MM.1S (cell line): ENCODE results near the gene RAMP3.

Source experiments
- DNase-seq: peaks from one replicate; pipeline ENCODE4 v3.0.0-alpha.2; 2015
- H2AFZ ChIP-seq: fragments of 300-600 bp; sonication (generic); 2 replicates; pipeline ENCODE4 v1.6.0; 2016; ENCODE audit warnings: antibody characterized with exemption, low read length
- H3F3A ChIP-seq: fragments of 300-600 bp; sonication (generic); 2 replicates; pipeline ENCODE4 v1.6.1; 2016; ENCODE audit warnings: mild to moderate bottlenecking, antibody characterized with exemption, low read length, moderate library complexity, mixed read lengths; ENCODE audit not compliant: insufficient read depth
- H3K27ac ChIP-seq: fragments of 300-600 bp; sonication (generic); 2 replicates; pipeline ENCODE4 v1.5.1; 2016; ENCODE audit warnings: mild to moderate bottlenecking, low read length
- H3K27me3 ChIP-seq: fragments of 300-600 bp; sonication (generic); replicated peaks from 2 replicates; pipeline ENCODE4 v1.6.0; 2016; ENCODE audit warnings: low read length; ENCODE audit not compliant: insufficient read depth
- H3K36me3 ChIP-seq: fragments of 300-600 bp; sonication (generic); replicated peaks from 2 replicates; pipeline ENCODE4 v1.6.1; 2016; ENCODE audit warnings: mild to moderate bottlenecking, low read length, mixed read lengths; ENCODE audit not compliant: insufficient read depth
- H3K4me1 ChIP-seq: fragments of 300-600 bp; sonication (generic); 2 replicates; pipeline ENCODE4 v1.6.1; 2016; ENCODE audit warnings: low read length, mixed read lengths
- H3K4me2 ChIP-seq: fragments of 300-600 bp; sonication (generic); 2 replicates; pipeline ENCODE4 v1.6.0; 2016; ENCODE audit warnings: low read depth, low read length
- H3K4me3 ChIP-seq: fragments of 300-600 bp; sonication (generic); 2 replicates; pipeline ENCODE4 v1.5.1; 2016; ENCODE audit warnings: low read length, mixed read lengths
- H3K79me2 ChIP-seq: fragments of 300-600 bp; sonication (generic); 2 replicates; pipeline ENCODE4 v1.6.1; 2016; ENCODE audit warnings: mixed run types, low read length, mixed read lengths
- H3K9ac ChIP-seq: fragments of 300-600 bp; sonication (generic); 2 replicates; pipeline ENCODE4 v1.6.1; 2016; ENCODE audit warnings: low read length, mixed read lengths
- H3K9me2 ChIP-seq: fragments of 300-600 bp; sonication (generic); replicated peaks from 2 replicates; pipeline ENCODE4 v1.6.1; 2016; ENCODE audit warnings: mild to moderate bottlenecking, low read length, mixed read lengths; ENCODE audit not compliant: insufficient read depth
- H3K9me3 ChIP-seq: fragments of 300-600 bp; sonication (generic); replicated peaks from 2 replicates; pipeline ENCODE4 v1.6.1; 2016; ENCODE audit warnings: mild to moderate bottlenecking, low read length, mixed read lengths; ENCODE audit not compliant: insufficient read depth
- H4K20me1 ChIP-seq: fragments of 300-600 bp; sonication (generic); 2 replicates; pipeline ENCODE4 v1.6.1; 2016; ENCODE audit warnings: mild to moderate bottlenecking, low read length, moderate library complexity, mixed read lengths; ENCODE audit not compliant: insufficient read depth
- EZH2 ChIP-seq: fragments of 300-600 bp; sonication (generic); optimal IDR thresholded peaks from 2 replicates; pipeline ENCODE3; 2017; ENCODE audit warnings: low read depth, mild to moderate bottlenecking, antibody characterized with exemption, low read length, mixed read lengths
- EZH2phosphoT487 ChIP-seq: fragments of 300-600 bp; sonication (generic); IDR thresholded peaks from 2 replicates; pipeline ENCODE4 v1.6.1; 2018; ENCODE audit warnings: antibody characterized with exemption, low read length
- TF ChIP-seq, protein P1 (sequence below): fragments of 300-600 bp; sonication (generic); IDR thresholded peaks from 2 replicates; pipeline ENCODE4 v1.5.1; 2016; ENCODE audit warnings: antibody characterized with exemption, low read length, mixed read lengths

RAMP3 gene

DNA sequence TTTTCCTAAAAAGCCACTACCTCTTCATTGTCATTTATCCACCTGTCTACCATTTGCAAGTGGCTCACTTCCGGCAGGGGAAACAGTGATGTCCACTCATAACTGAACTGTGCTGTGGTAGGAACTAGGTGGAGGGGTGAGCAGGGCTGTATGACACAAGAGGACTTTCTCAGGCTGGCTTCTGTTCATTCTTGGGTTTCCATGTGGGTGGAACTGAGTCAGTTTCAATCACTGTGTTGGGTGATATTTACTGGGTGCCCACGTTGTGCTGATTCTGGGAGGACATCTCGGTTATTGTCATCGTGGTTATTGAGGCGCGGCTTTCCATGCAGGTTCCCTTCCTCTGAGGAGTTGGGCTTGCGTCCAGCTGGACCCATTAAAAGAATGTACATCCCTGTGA, 38.8 kb downstream of the RAMP3 start:
- Histone ChIP-seq H3K9ac (no peak overlapping the region), H3K79me2 (no peaks in the 10 kb centered on the region), H3K9me2 (no peaks in the 10 kb centered on the region), H4K20me1 (no peaks in the 10 kb centered on the region), H3F3A (no peaks in the 10 kb centered on the region), H3K4me2 (no peak overlapping the region), H3K36me3 (no peaks in the 10 kb centered on the region), H3K27ac (no peak overlapping the region), H3K4me1 (no peaks in the 10 kb centered on the region), H3K27me3 (no peaks in the 10 kb centered on the region), H2AFZ (no peak overlapping the region), H3K9me3 (no peaks in the 10 kb centered on the region), H3K4me3 (no peak overlapping the region)
- no peak for DNase-seq
- TF ChIP-seq, protein P1, sequence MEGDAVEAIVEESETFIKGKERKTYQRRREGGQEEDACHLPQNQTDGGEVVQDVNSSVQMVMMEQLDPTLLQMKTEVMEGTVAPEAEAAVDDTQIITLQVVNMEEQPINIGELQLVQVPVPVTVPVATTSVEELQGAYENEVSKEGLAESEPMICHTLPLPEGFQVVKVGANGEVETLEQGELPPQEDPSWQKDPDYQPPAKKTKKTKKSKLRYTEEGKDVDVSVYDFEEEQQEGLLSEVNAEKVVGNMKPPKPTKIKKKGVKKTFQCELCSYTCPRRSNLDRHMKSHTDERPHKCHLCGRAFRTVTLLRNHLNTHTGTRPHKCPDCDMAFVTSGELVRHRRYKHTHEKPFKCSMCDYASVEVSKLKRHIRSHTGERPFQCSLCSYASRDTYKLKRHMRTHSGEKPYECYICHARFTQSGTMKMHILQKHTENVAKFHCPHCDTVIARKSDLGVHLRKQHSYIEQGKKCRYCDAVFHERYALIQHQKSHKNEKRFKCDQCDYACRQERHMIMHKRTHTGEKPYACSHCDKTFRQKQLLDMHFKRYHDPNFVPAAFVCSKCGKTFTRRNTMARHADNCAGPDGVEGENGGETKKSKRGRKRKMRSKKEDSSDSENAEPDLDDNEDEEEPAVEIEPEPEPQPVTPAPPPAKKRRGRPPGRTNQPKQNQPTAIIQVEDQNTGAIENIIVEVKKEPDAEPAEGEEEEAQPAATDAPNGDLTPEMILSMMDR, result no peak
- TF ChIP-seq EZH2 (no peak), EZH2phosphoT487 (no peak)

DNA sequence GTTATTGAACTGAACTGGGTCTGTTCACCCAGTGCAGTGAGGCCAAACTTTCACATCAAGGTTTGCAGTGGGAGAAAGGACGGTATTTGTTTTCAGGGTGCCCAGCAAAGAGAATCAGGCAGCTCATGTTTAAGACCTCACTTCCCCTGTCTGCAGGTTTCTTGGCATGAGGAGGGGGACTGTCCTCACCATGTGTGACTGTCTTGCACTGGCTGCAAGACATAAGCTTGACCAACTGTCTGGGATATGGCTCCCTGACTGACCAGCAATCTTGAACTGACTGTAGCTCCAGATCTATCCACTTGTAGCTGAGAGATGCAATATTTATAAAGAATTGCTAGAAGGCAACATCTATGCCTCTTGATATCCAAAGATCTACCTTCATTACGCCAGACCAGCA, 39.9 kb downstream of the RAMP3 start:
- no peak overlapping the region for H3K4me2 ChIP-seq
- no peaks in the 10 kb centered on the region for H3K27me3 ChIP-seq
- no peak overlapping the region for H3K9ac ChIP-seq
- H3K4me1 ChIP-seq, result no peaks in the 10 kb centered on the region
- no peaks in the 10 kb centered on the region for H3K9me3 ChIP-seq
- TF ChIP-seq, protein P1, result no peak
- TF ChIP-seq EZH2, result no peak
- no peak for TF ChIP-seq EZH2phosphoT487
- H3K27ac ChIP-seq, result no peak overlapping the region
- no peaks in the 10 kb centered on the region for H3K36me3 ChIP-seq
- no peak for DNase-seq
- no peaks in the 10 kb centered on the region for H3F3A ChIP-seq
- H4K20me1 ChIP-seq, result no peaks in the 10 kb centered on the region
- no peaks in the 10 kb centered on the region for H3K9me2 ChIP-seq
- H2AFZ ChIP-seq, result no peak overlapping the region
- H3K79me2 ChIP-seq, result no peaks in the 10 kb centered on the region
- no peak overlapping the region for H3K4me3 ChIP-seq

DNA sequence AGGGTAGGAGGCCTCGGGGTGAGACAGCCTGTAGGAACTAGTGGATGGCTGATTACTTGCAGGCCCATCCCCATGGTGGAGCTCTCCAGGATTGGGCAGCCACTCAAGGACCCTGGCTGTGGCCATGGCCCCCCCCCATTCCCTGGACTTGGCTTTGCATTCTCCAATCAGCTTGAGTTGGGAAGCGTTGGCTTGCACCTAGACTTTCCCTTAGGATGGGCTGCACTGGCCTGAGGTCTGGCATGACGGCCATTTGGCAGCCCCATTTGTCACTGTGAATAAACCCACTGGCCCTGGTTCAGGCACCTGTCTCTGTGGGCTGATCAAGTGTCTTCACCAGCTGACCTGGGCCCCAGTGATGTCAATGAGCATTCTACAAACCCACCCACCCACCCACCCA, 41.4 kb downstream of the RAMP3 start:
- Histone ChIP-seq H3K4me3 (no peak overlapping the region), H3K4me2 (no peak overlapping the region), H3K36me3 (no peaks in the 10 kb centered on the region), H3K27ac (no peak overlapping the region), H2AFZ (no peak overlapping the region), H3K27me3 (no peaks in the 10 kb centered on the region), H3K9ac (no peak overlapping the region), H4K20me1 (no peaks in the 10 kb centered on the region), H3K4me1 (peaks cover 6% of the 10 kb centered on the region; the same call in 1 of the 2 replicates), H3K9me2 (no peaks in the 10 kb centered on the region), H3F3A (no peaks in the 10 kb centered on the region), H3K79me2 (no peaks in the 10 kb centered on the region), H3K9me3 (no peaks in the 10 kb centered on the region)
- TF ChIP-seq EZH2phosphoT487, result no peak
- TF ChIP-seq EZH2, result no peak
- TF ChIP-seq, protein P1, result no peak
- DNase-seq, result no peak
